ENCODE measurements around the gene DISC1.

The DISC1 gene

GRCh38 chr1:231991231-231991630 lies 364.6 kb downstream of the DISC1 start:
- Histone ChIP-seq H3K4me3 (replicated peaks; ENCODE audit: insufficient read depth, low read length) (no peak overlapping the region), H3K27me3 (ENCODE audit: insufficient read depth, poor library complexity, severe bottlenecking) (no peaks in the 10 kb centered on the region), H3K27ac (replicated peaks) (no peak overlapping the region)
- TF ChIP-seq POLR2AphosphoS5 (IDR thresholded peaks at IDR 0.05; ENCODE audit: low read depth) (no peak), GABPA (IDR thresholded peaks at IDR 0.05; ENCODE audit: low read depth) (no peak), CTCF (IDR thresholded peaks at IDR 0.05; ENCODE audit: insufficient read depth, low read length) (no peak), REST (IDR thresholded peaks at IDR 0.05; ENCODE audit: insufficient replicate concordance, low read depth) (no peak), SPI1 (IDR thresholded peaks at IDR 0.05; ENCODE audit: borderline replicate concordance, low read depth) (no peak)
- no peak for DNase-seq (ENCODE audit: low read depth in 1 of 2, low spot score in 1 of 2)

DNA sequence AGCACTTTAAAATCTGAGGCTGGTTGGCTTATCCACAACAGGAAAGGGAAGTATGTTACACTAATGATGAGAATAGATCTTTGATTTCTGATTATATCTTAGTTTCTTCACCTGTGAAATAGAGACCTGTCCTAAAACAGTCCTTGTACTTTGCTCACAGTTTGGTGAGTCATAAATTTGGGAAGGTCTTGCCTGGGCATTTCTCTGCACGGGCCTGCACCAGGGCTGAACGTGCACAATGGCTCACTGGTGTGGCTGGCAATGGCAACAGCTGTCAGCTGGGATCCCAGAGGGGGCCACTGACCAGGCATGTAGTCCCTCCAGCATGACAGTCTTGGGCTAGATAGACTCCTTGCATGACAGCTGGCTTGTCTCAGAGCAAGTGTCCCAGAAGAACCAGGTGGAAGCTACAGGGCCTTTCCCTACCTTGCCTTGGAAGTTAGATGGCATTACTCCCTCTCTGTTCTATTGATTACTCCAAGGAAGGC lies 367.4 kb downstream of the DISC1 start:
- Histone ChIP-seq H3K27ac (replicated peaks) (no peak overlapping the region), H3K27me3 (ENCODE audit: insufficient read depth, poor library complexity, severe bottlenecking) (no peaks in the 10 kb centered on the region), H3K4me3 (replicated peaks; ENCODE audit: insufficient read depth, low read length) (no peak overlapping the region)
- no peak for DNase-seq (ENCODE audit: low read depth in 1 of 2, low spot score in 1 of 2)
- TF ChIP-seq POLR2AphosphoS5 (IDR thresholded peaks at IDR 0.05; ENCODE audit: low read depth) = no peak
- no peak for TF ChIP-seq GABPA (IDR thresholded peaks at IDR 0.05; ENCODE audit: low read depth)
- TF ChIP-seq CTCF (IDR thresholded peaks at IDR 0.05; ENCODE audit: insufficient read depth, low read length) = no peak

DNA sequence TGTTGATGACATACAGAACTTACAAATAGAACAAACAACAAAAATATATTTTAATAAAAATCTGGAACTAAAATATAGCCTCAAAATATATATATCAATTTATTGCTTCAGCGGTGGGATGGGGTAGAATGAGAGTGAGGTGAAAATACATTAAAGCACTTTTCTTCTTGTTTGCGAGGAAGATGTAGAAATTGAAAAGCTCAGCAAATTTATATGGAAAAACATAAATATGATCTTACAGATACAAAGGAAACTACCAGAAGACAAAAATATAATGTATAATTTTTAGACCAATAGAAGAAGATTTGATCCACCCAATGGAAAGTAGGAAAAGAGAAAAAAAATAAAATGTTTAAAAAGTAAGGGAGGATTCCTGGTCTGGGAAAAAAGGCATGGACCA lies 372.2 kb downstream of the DISC1 start:
- no peak overlapping the region for H3K4me3 ChIP-seq (replicated peaks; ENCODE audit: insufficient read depth, low read length)
- H3K27me3 ChIP-seq (ENCODE audit: insufficient read depth, poor library complexity, severe bottlenecking) = no peaks in the 10 kb centered on the region
- H3K27ac ChIP-seq (replicated peaks) = no peak overlapping the region
- no peak for DNase-seq (ENCODE audit: low read depth in 1 of 2, low spot score in 1 of 2)
- TF ChIP-seq CTCF (IDR thresholded peaks at IDR 0.05; ENCODE audit: insufficient read depth, low read length) (no peak), GABPA (IDR thresholded peaks at IDR 0.05; ENCODE audit: low read depth) (no peak), POLR2AphosphoS5 (IDR thresholded peaks at IDR 0.05; ENCODE audit: low read depth) (no peak), REST (IDR thresholded peaks at IDR 0.05; ENCODE audit: insufficient replicate concordance, low read depth) (no peak), SPI1 (IDR thresholded peaks at IDR 0.05; ENCODE audit: borderline replicate concordance, low read depth) (no peak)

- no peak for DNase-seq (ENCODE audit: low read depth in 1 of 2, low spot score in 1 of 2)
- no peak overlapping the region for H3K4me3 ChIP-seq (replicated peaks; ENCODE audit: insufficient read depth, low read length)
- TF ChIP-seq SPI1 (IDR thresholded peaks at IDR 0.05; ENCODE audit: borderline replicate concordance, low read depth) (no peak), REST (IDR thresholded peaks at IDR 0.05; ENCODE audit: insufficient replicate concordance, low read depth) (no peak), POLR2AphosphoS5 (IDR thresholded peaks at IDR 0.05; ENCODE audit: low read depth) (no peak), GABPA (IDR thresholded peaks at IDR 0.05; ENCODE audit: low read depth) (no peak), CTCF (IDR thresholded peaks at IDR 0.05; ENCODE audit: insufficient read depth, low read length) (no peak)
- H3K27me3 ChIP-seq (ENCODE audit: insufficient read depth, poor library complexity, severe bottlenecking) = no peaks in the 10 kb centered on the region
- no peak overlapping the region for H3K27ac ChIP-seq (replicated peaks)
Measured at GRCh38 chr1:232005300-232005699, 378.7 kb downstream of the DISC1 start.

Data from HL-60 (cell line).